Large intestine (tissue), 3 donors: ENCODE results near the gene TRAPPC3L. TPM values are rescaled to one million over a fixed set of nuclear protein-coding genes. Genes with fewer than 3 reads are reported as not detected.

Experiments
- DNase-seq, 2 donors: peaks; one replicate each; pipeline versions ENCODE4 v3.0.0 to v3.0.0-alpha.2; 2013
- H3K27ac ChIP-seq: one replicate; pipeline ENCODE4 v1.5.1; 2013; ENCODE audit warnings: low read length
- H3K27me3 ChIP-seq: 2 replicates; pipeline ENCODE4 v1.6.1; 2013; ENCODE audit warnings: low read length; ENCODE audit not compliant: control insufficient read depth, insufficient read depth
- H3K36me3 ChIP-seq: 2 replicates; pipeline ENCODE4 v1.6.1; 2013; ENCODE audit warnings: low read length; ENCODE audit not compliant: control insufficient read depth, insufficient read depth
- H3K4me1 ChIP-seq: one replicate; pipeline ENCODE4 v1.6.1; 2013; ENCODE audit warnings: low read length; ENCODE audit not compliant: control insufficient read depth, insufficient read depth
- H3K4me3 ChIP-seq: one replicate; pipeline ENCODE4 v1.5.1; 2013; ENCODE audit warnings: low read length
- H3K9me3 ChIP-seq: one replicate; pipeline ENCODE4 v1.6.1; 2013; ENCODE audit warnings: mild to moderate bottlenecking, low read depth, low read length, moderate library complexity; ENCODE audit not compliant: control insufficient read depth
- WGBS: methylation state at CpG from one replicate; pipeline ENCODE4 v1.1.5; 2013; ENCODE audit warnings: low lambda C conversion rate; ENCODE audit not compliant: insufficient coverage; 5-methylcytosine and 5-hydroxymethylcytosine counted together
- polyA plus RNA-seq: library from polyadenylated mRNA; unstranded; fragments of 120-200 nt; gene quantifications from one replicate; pipeline ENCODE4 v1.2.1, GENCODE V29; 2013

Gene TRAPPC3L
- polyA plus RNA-seq, 1 donor, result 0.18 TPM

DNA sequence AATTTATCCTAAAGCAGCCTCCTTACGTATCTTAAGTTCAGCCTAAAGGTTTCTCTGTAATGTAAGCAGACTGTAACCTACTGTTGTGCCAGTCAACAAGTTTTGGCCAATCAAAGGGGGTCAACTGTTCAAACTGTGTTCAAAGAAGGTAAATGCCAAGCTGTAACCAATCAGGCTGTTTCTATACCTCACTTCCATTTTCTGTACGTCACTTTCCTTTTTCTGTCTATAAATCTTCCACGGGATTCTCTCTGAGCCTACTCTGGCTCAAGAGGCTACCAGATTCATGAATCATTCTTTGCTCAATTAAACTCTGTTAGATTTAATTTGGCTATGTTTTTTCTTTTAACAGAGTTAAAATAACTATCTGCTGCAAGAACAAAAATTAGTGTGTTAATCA, 89.4 kb downstream of the TRAPPC3L start:
- no peaks in the 10 kb centered on the region for H3K9me3 ChIP-seq
- WGBS, result 100% methylated on average over 2 of the region's 3 CpGs
- no peak overlapping the region for H3K4me3 ChIP-seq
- H3K4me1 ChIP-seq, result no peaks in the 10 kb centered on the region
- H3K36me3 ChIP-seq, result no peaks in the 10 kb centered on the region
- no peak for DNase-seq
- peaks cover 2% of the 10 kb centered on the region for H3K27me3 ChIP-seq
- H3K27ac ChIP-seq, result no peak overlapping the region

DNA sequence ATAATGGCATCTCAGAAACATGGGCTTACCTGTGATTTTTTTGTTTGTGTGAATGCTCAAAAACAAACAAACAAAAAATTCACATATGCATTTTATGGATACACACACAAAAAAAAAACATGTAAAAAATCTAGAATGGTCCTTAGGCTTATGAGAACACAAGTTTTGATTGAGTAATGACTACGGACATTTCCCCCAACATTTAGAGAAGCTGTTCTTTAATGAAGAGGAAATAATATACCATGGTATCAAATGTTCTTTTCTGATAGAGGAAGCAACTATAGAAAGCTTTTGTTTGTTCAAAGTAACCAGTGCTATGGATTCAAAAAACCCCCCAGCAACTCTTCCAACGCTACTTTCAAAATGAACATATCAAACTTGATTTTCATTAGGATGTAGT, 93.0 kb downstream of the TRAPPC3L start:
- no peaks in the 10 kb centered on the region for H3K4me1 ChIP-seq
- no peak overlapping the region for H3K27ac ChIP-seq
- H3K27me3 ChIP-seq, result no peaks in the 10 kb centered on the region
- no peaks in the 10 kb centered on the region for H3K9me3 ChIP-seq
- WGBS, result 100% methylated on average over 1 of the region's 2 CpGs
- no peak overlapping the region for H3K4me3 ChIP-seq
- no peak for DNase-seq
- H3K36me3 ChIP-seq, result no peaks in the 10 kb centered on the region

DNA sequence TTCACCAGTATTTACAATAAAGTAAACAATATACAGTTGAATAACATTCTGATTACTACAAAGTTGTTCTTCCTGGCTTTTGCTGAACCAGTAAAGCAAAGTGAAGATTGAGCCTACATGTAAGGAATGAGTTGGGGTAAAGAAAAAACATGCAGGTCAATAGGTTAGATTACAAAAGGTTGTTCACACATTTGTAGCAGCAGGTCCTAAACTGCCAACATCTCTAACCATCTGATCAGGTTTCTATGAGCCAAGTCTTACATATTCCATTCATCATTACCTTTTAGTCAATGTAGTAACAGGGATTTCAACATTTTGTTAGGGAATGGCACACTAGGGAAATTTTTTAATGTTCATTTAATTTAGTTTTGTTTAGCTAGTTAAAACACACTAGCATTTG, 93.6 kb downstream of the TRAPPC3L start:
- Histone ChIP-seq H3K27me3 (no peaks in the 10 kb centered on the region), H3K27ac (no peak overlapping the region), H3K36me3 (no peaks in the 10 kb centered on the region), H3K4me3 (no peak overlapping the region), H3K4me1 (peaks cover 4% of the 10 kb centered on the region), H3K9me3 (no peaks in the 10 kb centered on the region)
- DNase-seq, result no peak

DNA sequence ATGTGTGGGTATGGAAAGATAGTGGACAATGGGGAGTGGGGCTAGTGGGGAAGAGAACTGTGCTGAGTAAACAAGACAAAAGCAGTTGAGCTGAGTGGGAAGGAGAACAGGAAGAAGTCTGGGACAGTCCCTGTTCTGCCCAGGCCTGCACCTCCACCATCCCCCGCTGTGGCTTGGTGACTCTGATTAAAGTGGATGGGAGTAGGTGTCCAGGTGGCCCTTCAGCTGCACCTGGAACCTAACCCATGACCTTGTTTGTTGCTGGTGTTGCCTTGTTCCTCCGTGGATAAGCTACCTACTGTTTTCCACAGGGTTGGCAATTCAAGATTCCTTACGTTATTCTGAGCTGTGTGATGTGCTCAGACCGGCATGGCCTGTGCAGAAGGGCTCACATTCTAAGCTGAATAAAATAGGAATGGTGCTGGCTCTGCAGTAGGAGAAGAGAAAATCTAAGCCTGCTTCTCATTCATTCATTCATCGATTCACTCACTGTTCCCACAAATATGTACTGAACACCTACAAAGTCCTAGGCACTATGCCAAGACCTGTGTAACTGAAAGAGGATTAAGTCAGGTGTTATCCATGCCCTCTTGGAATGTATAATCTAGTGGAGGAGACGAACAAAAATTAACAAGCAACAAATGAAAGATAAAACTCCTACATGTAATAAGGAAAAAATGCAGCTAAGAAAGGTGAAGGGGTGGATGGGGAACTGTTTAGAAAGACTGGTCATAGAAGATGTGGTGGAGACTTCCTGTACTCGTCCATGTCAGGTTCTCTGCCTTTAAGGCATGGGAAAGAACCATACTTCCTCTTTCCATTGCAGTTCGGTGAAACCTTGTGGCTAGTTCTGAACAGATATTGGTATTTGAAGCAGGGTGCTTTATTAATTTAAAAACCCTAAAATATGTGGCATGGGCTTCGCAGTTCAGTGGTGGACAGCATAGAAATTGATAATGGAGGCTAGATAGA, 94.4 kb downstream of the TRAPPC3L start:
- no peak for DNase-seq
- Histone ChIP-seq H3K4me1 (peaks cover 4% of the 10 kb centered on the region), H3K9me3 (no peaks in the 10 kb centered on the region), H3K27me3 (no peaks in the 10 kb centered on the region), H3K36me3 (no peaks in the 10 kb centered on the region), H3K27ac (no peak overlapping the region), H3K4me3 (no peak overlapping the region)
- 100% methylated on average over 1 of the region's 9 CpGs for WGBS

DNA sequence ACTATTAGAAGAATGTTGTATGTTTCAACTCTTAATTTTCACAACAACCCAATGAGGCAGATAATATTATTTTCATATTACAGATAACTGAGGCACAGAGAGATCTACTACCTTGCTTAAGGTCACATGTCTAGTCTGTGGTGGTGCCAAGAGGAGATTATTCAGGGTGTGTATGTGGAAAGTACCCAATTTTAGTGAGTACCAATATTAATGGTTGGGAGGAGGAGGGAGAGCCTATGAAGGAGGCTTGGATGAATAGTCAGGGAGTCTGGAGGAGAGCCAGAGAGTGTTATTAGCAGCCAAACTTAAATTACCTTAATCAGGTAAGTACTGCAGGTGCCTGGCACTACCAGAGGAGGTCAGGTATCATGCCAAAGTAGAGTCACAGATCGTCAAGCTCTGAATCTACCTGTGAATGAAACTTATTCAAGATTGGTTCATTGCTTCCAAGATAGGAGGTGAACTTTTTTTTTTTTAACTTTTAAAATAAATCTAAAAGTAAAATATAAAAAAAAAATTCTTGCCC, 95.2 kb downstream of the TRAPPC3L start:
- no peaks in the 10 kb centered on the region for H3K36me3 ChIP-seq
- no peaks in the 10 kb centered on the region for H3K27me3 ChIP-seq
- H3K4me3 ChIP-seq, result no peak overlapping the region
- DNase-seq, result no peak
- H3K4me1 ChIP-seq, result peaks cover 4% of the 10 kb centered on the region
- H3K27ac ChIP-seq, result no peak overlapping the region
- H3K9me3 ChIP-seq, result no peaks in the 10 kb centered on the region
- WGBS, result no CpG with 5 or more reads among the region's 1 CpG

DNA sequence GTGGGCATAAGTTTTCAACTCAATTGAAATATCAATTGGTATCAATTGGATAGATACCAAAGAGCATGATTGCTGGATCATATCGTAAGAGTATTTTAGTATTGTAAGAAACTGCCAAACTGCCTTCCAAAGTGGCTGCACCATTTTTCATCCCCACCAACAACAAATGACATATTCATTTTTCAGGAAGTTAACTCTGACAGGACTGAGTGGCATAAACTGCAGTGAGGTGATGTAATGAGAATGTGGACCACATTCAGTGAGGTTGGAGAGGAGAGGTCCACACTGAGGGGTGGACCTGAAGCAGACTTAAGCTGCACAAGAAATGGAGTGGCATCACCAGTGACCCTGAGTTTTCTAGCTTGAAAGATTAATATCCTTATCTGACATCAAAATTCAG, 95.9 kb downstream of the TRAPPC3L start:
- Histone ChIP-seq H3K4me3 (no peak overlapping the region), H3K4me1 (peaks cover 4% of the 10 kb centered on the region), H3K27ac (no peak overlapping the region), H3K9me3 (no peaks in the 10 kb centered on the region), H3K27me3 (no peaks in the 10 kb centered on the region), H3K36me3 (no peaks in the 10 kb centered on the region)
- WGBS, result no CpG with 5 or more reads among the region's 1 CpG
- no peak for DNase-seq

DNA sequence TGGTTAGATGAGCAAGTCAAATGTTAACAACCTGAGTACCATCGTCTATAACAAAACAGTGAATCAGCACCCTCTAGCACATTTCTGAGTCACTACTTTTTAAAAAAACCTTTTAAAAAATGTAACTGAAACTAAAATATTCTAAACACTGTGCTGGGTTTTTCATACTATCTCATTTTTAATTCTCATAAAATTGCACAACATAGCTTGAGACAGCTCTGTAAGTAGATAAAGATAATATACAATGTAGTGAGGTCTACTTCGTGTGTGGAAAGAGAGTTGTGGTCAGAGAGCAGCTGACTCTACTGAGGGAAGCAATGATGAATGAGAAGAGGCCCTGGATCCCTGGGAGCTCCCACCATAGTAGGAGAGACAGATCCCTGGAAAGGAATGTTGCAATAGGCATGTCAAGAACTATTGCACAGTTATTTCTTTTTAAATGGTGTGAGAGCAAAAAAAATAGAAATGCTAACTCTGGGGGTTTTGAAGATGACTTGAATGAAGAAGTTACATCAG, 97.9 kb downstream of the TRAPPC3L start:
- peak in 1 of 2 donors; percentile 17 for DNase-seq
- peaks cover 4% of the 10 kb centered on the region for H3K4me1 ChIP-seq
- 20% methylated on average over 1 of the region's 2 CpGs for WGBS
- H3K27ac ChIP-seq, result no peak overlapping the region
- no peak overlapping the region for H3K4me3 ChIP-seq
- H3K27me3 ChIP-seq, result no peaks in the 10 kb centered on the region
- no peaks in the 10 kb centered on the region for H3K36me3 ChIP-seq
- H3K9me3 ChIP-seq, result no peaks in the 10 kb centered on the region

DNA sequence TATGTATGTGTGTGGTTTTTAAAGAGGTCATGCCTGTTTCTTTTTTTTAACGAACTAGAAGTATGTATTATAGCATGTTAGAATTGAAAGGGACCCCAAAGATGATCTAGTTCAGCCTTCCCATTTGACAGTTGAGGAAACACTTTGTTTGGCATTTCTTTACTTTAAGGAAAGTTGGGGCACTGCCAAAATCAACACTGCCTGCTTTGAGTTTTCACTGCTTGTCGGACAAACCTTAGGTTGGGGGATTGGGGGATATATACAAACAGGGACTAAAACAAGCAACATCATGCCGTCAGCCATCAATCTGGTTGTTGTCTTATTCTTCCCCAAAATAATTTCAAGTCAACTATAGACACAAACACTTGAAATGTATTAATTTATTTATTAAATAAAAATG, 98.4 kb downstream of the TRAPPC3L start:
- no peaks in the 10 kb centered on the region for H3K27me3 ChIP-seq
- no peaks in the 10 kb centered on the region for H3K9me3 ChIP-seq
- WGBS, result no CpG with 5 or more reads among the region's 3 CpGs
- H3K36me3 ChIP-seq, result no peaks in the 10 kb centered on the region
- no peak overlapping the region for H3K27ac ChIP-seq
- no peak overlapping the region for H3K4me3 ChIP-seq
- no peak for DNase-seq
- peaks cover 4% of the 10 kb centered on the region for H3K4me1 ChIP-seq

DNA sequence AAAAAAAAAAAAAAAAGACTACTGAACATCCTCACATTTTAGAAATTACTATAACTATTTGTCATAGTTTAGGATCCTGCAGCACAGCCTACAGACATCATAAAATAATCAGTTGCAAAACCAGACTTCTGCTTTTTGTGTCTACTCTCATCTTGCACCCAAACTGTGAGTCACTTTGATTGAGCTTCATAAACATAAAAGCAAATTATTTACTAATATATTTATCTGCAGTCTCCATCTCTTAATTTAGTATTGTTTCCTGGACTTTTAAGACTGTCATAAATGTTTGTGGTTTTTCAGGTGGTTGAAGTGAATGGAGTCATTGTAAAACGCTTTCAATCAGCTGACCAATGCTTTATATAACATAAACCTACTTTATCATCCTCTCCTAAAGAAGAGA, 99.1 kb downstream of the TRAPPC3L start:
- Histone ChIP-seq H3K36me3 (no peaks in the 10 kb centered on the region), H3K4me3 (no peak overlapping the region), H3K27ac (no peak overlapping the region), H3K9me3 (no peaks in the 10 kb centered on the region), H3K4me1 (peaks cover 4% of the 10 kb centered on the region), H3K27me3 (no peaks in the 10 kb centered on the region)
- 60% methylated on average over 1 of the region's 1 CpG for WGBS
- no peak for DNase-seq

DNA sequence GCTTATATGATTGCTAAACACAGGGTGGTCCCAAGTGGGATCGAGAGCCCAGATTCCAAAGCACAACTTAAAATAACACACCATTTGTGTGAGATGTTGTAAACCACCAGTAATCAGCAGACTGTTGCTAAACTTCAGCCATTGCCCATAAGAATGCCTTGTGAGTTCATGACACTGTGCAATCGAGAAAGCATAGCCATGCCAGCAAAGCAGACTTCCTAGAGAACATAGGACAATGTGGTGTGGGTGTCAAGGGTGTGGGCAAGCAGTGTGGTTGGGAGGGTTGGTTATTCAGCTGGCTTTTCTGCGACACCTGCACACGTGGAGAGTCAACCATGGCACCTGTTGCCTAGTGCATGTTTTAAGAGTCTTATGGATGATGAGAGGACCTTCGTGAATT, 100.4 kb downstream of the TRAPPC3L start:
- no peaks in the 10 kb centered on the region for H3K36me3 ChIP-seq
- no peak for DNase-seq
- peaks cover 4% of the 10 kb centered on the region for H3K4me1 ChIP-seq
- H3K27me3 ChIP-seq, result no peaks in the 10 kb centered on the region
- H3K9me3 ChIP-seq, result no peaks in the 10 kb centered on the region
- H3K4me3 ChIP-seq, result no peak overlapping the region
- WGBS, result 88% methylated on average over 1 of the region's 5 CpGs
- no peak overlapping the region for H3K27ac ChIP-seq
